ENCODE measurements around the gene PEDS1. TPM values are rescaled to one million over a fixed set of nuclear protein-coding genes. Genes with fewer than 3 reads are reported as not detected.

The PEDS1 gene
- total RNA-seq, 1 donor from 2014 or later = 30.3 TPM

GRCh38 chr20:50153153-50153499 is 397 bp downstream of the PEDS1 start:
- TF ChIP-seq CTCF (IDR thresholded peaks at IDR 0.05; ENCODE audit: unreplicated experiment) = no peak
- no peak for DNase-seq (ENCODE audit: low spot score in 2 of 2, unreplicated experiment in 2 of 2)
- peak overlapping the region; percentile 83 for H3K4me3 Mint-ChIP-seq
- no peaks in the 10 kb centered on the region for H3K36me3 Mint-ChIP-seq
- no peaks in the 10 kb centered on the region for H3K27me3 Mint-ChIP-seq (ENCODE audit: low read depth)
- H3K27ac Mint-ChIP-seq = peak overlapping the region; percentile 91
- no peaks in the 10 kb centered on the region for H3K9me3 Mint-ChIP-seq
- peaks cover 38% of the 10 kb centered on the region for H3K4me1 Mint-ChIP-seq

GRCh38 chr20:50152394-50153152 is 950 bp downstream of the PEDS1 start:
- H3K4me3 Mint-ChIP-seq = peak overlapping the region; percentile 83
- no peaks in the 10 kb centered on the region for H3K9me3 Mint-ChIP-seq
- peak overlapping the region; percentile 91 for H3K27ac Mint-ChIP-seq
- H3K27me3 Mint-ChIP-seq (ENCODE audit: low read depth) = no peaks in the 10 kb centered on the region
- H3K4me1 Mint-ChIP-seq = peaks cover 38% of the 10 kb centered on the region
- no peak for TF ChIP-seq CTCF (IDR thresholded peaks at IDR 0.05; ENCODE audit: unreplicated experiment)
- DNase-seq (ENCODE audit: low spot score in 2 of 2, unreplicated experiment in 2 of 2) = no peak
- peaks cover under 1% of the 10 kb centered on the region for H3K36me3 Mint-ChIP-seq

- Mint-ChIP-seq H3K9me3 (no peaks in the 10 kb centered on the region), H3K27me3 (ENCODE audit: low read depth) (no peaks in the 10 kb centered on the region), H3K4me1 (peaks cover 40% of the 10 kb centered on the region), H3K4me3 (peak overlapping the region; percentile 83), H3K27ac (peak overlapping the region; percentile 91), H3K36me3 (peaks cover 4% of the 10 kb centered on the region)
- no peak for TF ChIP-seq CTCF (IDR thresholded peaks at IDR 0.05; ENCODE audit: unreplicated experiment)
- no peak for DNase-seq (ENCODE audit: low spot score in 2 of 2, unreplicated experiment in 2 of 2)
Measured at GRCh38 chr20:50151034-50151743, 2.3 kb downstream of the PEDS1 start.

- Mint-ChIP-seq H3K4me3 (peak overlapping the region; percentile 11), H3K9me3 (no peaks in the 10 kb centered on the region), H3K36me3 (peaks cover 4% of the 10 kb centered on the region), H3K27me3 (ENCODE audit: low read depth) (no peaks in the 10 kb centered on the region), H3K4me1 (peaks cover 40% of the 10 kb centered on the region), H3K27ac (peak overlapping the region; percentile 91)
- DNase-seq (ENCODE audit: low spot score in 2 of 2, unreplicated experiment in 2 of 2) = no peak
- no peak for TF ChIP-seq CTCF (IDR thresholded peaks at IDR 0.05; ENCODE audit: unreplicated experiment)
Measured at GRCh38 chr20:50149481-50150254, 3.9 kb downstream of the PEDS1 start.

- Mint-ChIP-seq H3K27me3 (ENCODE audit: low read depth) (no peaks in the 10 kb centered on the region), H3K4me1 (peaks cover 23% of the 10 kb centered on the region), H3K9me3 (no peaks in the 10 kb centered on the region), H3K4me3 (no peak overlapping the region), H3K27ac (peak overlapping the region; percentile 67), H3K36me3 (peaks cover 14% of the 10 kb centered on the region)
- TF ChIP-seq CTCF (IDR thresholded peaks at IDR 0.05; ENCODE audit: unreplicated experiment) = no peak
- DNase-seq (ENCODE audit: low spot score in 2 of 2, unreplicated experiment in 2 of 2) = no peak
Measured at GRCh38 chr20:50146732-50147662, 6.5 kb downstream of the PEDS1 start.

Measured in mesothelial cell of epicardium (in vitro differentiated cells).